ENCODE measurements around the gene SLC1A2.

The SLC1A2 gene

DNA sequence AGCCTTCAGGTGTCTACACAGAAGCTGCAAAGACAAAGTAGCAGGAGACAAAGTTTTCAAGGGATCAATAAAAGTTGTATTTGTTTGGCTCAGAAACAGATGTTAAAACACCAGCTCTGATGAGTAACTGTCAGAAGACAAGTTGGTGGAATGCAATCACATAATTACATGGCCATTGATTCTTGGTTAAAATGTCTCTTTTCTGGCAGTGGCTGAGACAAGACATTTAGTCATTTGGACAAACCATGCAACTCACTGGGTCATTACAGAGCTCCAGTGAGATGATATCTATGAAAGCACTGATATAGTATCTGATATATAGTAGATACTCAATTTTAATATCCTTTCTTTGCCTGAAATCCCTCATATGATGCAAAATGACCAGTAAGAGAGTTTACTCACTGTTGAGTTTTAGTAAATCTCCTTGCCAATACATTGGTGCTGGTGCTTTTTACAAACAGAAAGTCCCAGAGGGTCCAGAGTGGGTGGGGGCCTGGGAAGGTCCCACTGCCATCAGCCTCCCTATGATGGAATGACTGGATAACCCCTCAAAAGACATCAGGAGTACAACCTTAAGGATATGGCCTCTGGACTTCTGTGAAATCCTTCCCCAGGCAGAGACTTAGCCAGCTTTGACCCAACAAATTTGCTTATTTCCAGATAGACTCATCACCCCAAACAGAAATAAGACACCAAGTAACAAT lies 95.0 kb downstream of the SLC1A2 start:
- DNase-seq, result no peak
- H3K4me3 ChIP-seq, result no peak overlapping the region
- no peak overlapping the region for H3K27ac ChIP-seq
- H3K36me3 ChIP-seq, result no peaks in the 10 kb centered on the region
- TF ChIP-seq, protein P1, sequence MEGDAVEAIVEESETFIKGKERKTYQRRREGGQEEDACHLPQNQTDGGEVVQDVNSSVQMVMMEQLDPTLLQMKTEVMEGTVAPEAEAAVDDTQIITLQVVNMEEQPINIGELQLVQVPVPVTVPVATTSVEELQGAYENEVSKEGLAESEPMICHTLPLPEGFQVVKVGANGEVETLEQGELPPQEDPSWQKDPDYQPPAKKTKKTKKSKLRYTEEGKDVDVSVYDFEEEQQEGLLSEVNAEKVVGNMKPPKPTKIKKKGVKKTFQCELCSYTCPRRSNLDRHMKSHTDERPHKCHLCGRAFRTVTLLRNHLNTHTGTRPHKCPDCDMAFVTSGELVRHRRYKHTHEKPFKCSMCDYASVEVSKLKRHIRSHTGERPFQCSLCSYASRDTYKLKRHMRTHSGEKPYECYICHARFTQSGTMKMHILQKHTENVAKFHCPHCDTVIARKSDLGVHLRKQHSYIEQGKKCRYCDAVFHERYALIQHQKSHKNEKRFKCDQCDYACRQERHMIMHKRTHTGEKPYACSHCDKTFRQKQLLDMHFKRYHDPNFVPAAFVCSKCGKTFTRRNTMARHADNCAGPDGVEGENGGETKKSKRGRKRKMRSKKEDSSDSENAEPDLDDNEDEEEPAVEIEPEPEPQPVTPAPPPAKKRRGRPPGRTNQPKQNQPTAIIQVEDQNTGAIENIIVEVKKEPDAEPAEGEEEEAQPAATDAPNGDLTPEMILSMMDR (IDR thresholded peaks at IDR 0.05), result no peak
- peaks cover 0 to 13% (median 4%) of the 10 kb centered on the region in 4 donors for H3K4me1 ChIP-seq
- no peaks in the 10 kb centered on the region for H3K27me3 ChIP-seq
- no peaks in the 10 kb centered on the region for H3K9me3 ChIP-seq
- intact Hi-C loops (cut with DNase I; ENCODE audit: low total_unique reads), result no loop called here

DNA sequence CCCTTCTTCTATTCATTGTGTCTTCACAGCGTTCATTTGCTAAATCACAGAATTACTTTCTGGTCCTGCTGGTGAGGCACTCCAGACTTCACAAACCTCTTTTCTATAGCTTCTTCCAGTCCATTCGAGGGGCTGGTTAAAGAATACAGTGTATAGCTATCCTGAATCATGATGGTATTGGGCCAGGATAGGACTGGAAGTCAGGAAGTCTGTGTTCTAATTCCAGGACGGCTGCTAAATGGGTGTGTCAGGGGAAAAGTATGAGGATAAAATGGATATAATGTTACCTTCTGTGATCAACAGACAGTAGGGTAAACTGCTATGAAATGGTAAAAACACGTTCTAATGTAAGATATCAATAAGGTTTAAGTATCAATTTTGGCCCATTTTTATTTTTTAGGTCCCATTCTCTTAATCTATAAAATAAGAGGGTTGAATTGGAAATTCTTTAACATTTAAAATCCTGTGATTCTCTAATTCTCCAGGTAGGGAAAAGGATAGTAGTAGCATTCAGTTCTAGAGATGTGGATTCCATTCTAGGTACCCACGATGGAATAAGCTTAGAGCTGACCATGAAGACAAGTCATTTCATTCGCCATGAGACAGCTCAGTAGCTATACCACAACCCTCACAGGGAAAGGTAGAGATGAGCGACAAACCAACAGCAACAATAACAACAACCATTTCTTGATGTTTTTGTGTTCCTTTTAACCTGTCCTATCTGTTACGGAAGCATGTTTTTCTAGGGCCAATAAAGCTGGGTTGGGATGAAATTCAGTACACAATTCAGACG lies 96.1 kb downstream of the SLC1A2 start:
- Histone ChIP-seq H3K4me1 (peaks cover 0 to 7% (median 2%) of the 10 kb centered on the region in 4 donors), H3K36me3 (no peaks in the 10 kb centered on the region), H3K9me3 (no peaks in the 10 kb centered on the region), H3K27me3 (no peaks in the 10 kb centered on the region), H3K4me3 (no peak overlapping the region), H3K27ac (no peak overlapping the region)
- TF ChIP-seq, protein P1 (IDR thresholded peaks at IDR 0.05), result no peak
- intact Hi-C loops (cut with DNase I; ENCODE audit: low total_unique reads), result no loop called here
- no peak for DNase-seq

DNA sequence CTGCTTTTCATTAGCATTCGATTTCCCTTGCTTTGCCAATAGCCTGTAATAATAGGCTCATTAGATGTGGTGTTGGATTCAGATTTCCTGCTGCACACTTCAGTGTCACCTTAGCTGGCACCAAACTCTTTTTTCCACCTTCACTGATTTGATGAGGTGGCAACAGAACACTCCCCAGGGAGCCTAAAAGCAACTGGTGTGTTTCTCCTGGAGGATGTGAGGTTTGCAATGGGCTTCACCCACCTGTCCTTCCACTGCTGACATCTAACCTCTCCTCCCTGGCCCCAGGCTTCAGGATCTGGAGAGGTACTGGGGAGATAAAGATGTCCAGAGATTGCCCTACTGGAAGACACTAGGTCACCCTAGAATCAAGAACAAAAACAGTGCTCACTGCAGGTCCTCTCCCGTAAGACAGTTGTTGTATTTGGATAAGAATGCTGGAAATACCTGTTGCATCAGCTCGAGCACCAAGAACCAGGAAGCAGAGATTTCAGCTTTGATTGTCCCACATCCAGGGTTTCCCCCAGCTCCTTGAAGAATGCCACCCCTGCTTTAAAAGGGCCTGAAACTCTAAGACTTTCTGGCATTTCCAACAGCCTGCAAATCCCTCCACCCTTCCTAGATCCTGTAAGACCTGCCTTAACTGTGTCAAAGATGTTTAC lies 96.9 kb downstream of the SLC1A2 start:
- intact Hi-C loops (cut with DNase I; ENCODE audit: low total_unique reads), result no loop called here
- no peaks in the 10 kb centered on the region for H3K36me3 ChIP-seq
- TF ChIP-seq, protein P1 (IDR thresholded peaks at IDR 0.05), result no peak

DNA sequence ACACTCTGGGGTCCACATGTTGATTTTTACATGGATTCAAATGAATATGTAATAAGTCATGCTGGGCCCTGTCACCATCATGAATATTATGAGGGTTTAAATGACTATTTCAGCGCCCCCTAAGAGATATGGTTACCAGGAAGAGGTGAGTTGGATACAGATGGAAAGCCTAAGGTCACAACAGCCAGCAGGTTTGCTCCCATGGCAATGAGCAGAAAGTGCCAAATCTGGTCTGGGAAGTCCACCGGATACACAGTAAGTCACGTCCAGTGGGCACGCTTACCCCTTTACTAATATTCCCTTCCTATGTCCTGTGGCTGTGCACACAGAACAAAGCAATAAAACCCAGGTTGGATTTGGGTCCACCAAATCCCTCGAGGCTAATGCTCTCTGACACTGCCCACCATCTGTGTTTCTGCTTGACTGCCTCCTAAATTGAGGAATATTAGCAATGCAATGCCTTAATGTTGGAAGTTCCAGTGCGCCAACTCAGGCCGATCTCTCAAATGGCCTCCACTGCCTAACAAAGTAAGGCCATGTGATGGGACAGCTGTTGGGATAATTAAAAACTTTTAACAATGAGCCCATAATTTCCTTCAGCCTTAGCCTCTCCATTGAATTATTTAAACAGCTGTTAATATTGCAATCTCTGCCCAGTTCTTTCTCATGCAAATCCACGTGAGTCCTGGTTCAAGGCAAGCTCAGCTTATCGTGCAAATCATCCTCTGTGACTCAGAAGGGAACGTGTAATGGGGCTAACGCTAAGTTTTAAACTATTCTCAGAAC lies 97.6 kb downstream of the SLC1A2 start:
- TF ChIP-seq, protein P1 (IDR thresholded peaks at IDR 0.05), result no peak
- H3K9me3 ChIP-seq, result no peaks in the 10 kb centered on the region

More for the DNA sequence above, 96.9 kb downstream of the SLC1A2 start:
- Histone ChIP-seq H3K9me3 (no peaks in the 10 kb centered on the region), H3K4me1 (peaks cover 0 to 7% (median 0%) of the 10 kb centered on the region in 4 donors), H3K27me3 (no peaks in the 10 kb centered on the region), H3K27ac (no peak overlapping the region), H3K4me3 (no peak overlapping the region)
- no peak for DNase-seq

DNA sequence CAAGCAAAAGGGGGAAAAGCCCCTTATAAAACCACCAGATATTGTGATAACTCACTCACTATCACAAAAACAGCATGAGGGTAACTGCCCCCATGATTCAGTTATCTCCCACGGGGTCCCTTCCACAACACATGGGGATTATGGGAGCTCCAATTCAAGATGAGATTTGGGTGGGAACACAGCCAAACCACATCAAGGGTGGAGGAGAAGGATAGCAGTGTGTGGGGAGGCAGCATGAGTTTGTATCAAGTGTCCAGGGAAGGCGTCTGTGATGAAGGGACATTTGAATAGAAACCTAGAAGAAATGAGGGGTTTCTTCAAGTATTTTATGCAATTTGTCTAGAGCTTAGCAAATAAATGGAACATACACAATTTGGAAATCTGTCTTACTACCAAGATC lies 98.2 kb downstream of the SLC1A2 start:
- no peak overlapping the region for H3K27ac ChIP-seq
- intact Hi-C loops (cut with DNase I; ENCODE audit: low total_unique reads), result no loop called here
- no peaks in the 10 kb centered on the region for H3K9me3 ChIP-seq
- TF ChIP-seq, protein P1 (IDR thresholded peaks at IDR 0.05), result no peak
- DNase-seq, result no peak
- H3K27me3 ChIP-seq, result no peaks in the 10 kb centered on the region
- H3K4me3 ChIP-seq, result no peak overlapping the region
- peaks cover 0 to 11% (median under 1%) of the 10 kb centered on the region in 4 donors for H3K4me1 ChIP-seq
- H3K36me3 ChIP-seq, result no peaks in the 10 kb centered on the region

More for the DNA sequence above, 97.6 kb downstream of the SLC1A2 start:
- no peak overlapping the region for H3K27ac ChIP-seq
- no peak overlapping the region for H3K4me3 ChIP-seq
- DNase-seq, result no peak
- H3K36me3 ChIP-seq, result no peaks in the 10 kb centered on the region
- intact Hi-C loops (cut with DNase I; ENCODE audit: low total_unique reads), result no loop called here
- peaks cover 0 to 7% (median 0%) of the 10 kb centered on the region in 4 donors for H3K4me1 ChIP-seq
- no peaks in the 10 kb centered on the region for H3K27me3 ChIP-seq

Data from tibial artery (tissue), 4 donors.